ENCODE measurements around the gene TH.

Gene TH

DNA sequence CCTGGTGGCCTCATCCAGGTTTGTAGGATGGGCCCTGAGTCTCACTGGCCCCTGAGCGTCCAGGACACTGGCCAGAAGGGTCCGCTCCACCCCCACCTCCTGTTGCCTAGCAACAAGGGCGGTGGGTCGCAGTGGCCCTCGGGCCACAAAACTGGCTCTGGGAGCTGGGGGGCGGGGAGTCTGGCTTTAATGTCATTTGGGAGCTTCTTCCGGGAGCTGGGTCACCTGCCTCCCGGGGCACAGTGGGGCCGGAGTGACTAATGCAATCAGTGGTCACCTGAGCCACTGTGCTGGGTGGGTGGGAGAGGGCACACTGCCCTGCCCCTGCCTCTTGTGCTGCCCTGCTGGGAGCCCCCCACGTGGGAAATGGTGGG is 2.6 kb downstream of the TH start:
- Histone ChIP-seq H3K27ac (no peak overlapping the region), H3K4me1 (peaks cover 0 to 10% (median 6%) of the 10 kb centered on the region in 4 donors), H3K4me3 (no peak overlapping the region), H3K9me3 (no peaks in the 10 kb centered on the region), H3K27me3 (peaks cover 0 to 92% of the 10 kb centered on the region in 2 donors), H3K36me3 (no peaks in the 10 kb centered on the region)
- TF ChIP-seq, protein P1, sequence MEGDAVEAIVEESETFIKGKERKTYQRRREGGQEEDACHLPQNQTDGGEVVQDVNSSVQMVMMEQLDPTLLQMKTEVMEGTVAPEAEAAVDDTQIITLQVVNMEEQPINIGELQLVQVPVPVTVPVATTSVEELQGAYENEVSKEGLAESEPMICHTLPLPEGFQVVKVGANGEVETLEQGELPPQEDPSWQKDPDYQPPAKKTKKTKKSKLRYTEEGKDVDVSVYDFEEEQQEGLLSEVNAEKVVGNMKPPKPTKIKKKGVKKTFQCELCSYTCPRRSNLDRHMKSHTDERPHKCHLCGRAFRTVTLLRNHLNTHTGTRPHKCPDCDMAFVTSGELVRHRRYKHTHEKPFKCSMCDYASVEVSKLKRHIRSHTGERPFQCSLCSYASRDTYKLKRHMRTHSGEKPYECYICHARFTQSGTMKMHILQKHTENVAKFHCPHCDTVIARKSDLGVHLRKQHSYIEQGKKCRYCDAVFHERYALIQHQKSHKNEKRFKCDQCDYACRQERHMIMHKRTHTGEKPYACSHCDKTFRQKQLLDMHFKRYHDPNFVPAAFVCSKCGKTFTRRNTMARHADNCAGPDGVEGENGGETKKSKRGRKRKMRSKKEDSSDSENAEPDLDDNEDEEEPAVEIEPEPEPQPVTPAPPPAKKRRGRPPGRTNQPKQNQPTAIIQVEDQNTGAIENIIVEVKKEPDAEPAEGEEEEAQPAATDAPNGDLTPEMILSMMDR (IDR thresholded peaks at IDR 0.05), result no peak
- intact Hi-C loops (cut with DNase I; ENCODE audit: low total_unique reads), result no loop called here
- DNase-seq, result no peak

DNA sequence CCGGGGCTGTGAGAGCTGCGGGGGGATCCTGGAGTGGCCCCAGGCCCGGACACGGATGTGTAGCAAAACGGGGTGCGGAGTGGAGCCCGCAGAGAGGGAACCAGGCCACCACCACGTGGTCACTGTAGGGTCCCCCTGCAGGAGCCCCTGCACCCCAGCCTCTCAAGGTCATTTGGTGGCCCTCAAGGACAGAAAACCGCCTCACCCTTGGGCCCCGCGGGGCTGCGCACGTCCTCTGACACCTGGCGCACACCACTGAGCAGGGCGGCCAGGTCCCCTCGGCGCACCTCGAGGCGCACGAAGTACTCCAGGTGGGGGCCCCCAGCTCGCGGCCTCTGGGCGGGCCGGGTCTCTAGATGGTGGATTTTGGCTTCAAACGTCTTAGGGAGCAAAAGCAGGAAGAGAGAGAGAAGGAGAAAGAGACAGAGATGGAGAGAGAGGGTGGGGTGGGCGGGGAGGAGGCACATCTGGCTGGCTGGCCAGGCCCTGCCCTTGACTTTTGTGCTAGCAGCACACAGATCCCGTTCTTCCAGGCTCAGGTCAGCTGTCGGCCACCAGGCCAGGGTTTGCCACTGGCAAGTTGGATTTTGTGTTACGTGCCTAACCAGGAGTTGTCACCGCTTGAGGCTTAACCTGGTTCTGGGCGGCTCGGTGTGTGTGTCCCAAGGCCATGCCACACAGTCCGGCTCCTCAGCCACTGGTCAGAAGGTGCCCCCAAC is 3.2 kb downstream of the TH start:
- Histone ChIP-seq H3K36me3 (no peaks in the 10 kb centered on the region), H3K9me3 (no peaks in the 10 kb centered on the region), H3K27me3 (peaks cover 0 to 92% of the 10 kb centered on the region in 2 donors), H3K4me3 (no peak overlapping the region), H3K27ac (no peak overlapping the region), H3K4me1 (peaks cover 0 to 10% (median 6%) of the 10 kb centered on the region in 4 donors)
- no peak for DNase-seq
- TF ChIP-seq, protein P1 (IDR thresholded peaks at IDR 0.05), result no peak
- intact Hi-C loops (cut with DNase I; ENCODE audit: low total_unique reads), result no loop called here

DNA sequence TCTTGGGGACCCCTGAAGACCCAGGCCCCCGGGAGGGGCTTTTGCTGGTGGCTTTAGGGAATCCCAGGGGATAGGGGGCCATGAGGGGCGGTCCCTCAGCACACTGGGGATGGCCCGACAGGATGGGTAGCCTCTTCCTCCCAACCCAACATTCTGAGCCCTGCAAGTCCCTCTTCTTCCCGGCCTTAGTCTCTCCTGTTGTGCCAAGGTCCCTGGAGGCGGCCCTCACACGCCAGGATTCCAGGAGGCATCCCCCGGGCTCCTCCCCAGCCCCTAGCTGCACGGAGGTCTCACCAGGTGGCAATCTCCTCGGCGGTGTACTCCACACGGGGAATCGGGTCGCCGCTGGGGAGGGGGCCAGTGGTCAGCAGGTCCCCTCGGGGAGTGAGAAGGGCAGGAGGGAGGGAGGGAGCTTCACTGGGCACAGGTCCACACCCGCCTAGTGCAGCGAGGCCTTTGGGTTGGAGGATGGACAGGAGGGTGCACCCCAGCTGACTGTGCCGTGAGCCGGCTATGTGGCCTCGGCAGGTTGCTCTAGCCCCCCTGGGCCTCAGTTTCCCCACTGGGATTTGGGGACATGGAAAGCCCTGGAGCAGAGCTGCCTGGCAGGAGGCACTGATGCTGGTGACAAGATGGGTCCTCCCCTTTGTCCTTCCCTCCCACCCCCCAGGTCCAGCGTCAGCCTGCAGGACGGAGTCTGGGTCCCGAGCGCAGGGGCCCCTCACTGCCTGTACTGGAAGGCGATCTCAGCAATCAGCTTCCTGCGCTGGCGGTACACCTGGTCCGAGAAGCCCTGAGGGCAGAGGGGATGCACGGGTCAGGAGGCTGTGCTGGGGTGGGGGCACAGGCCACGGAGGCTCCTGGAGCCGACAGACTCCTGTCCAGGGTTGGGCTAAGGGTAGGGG is 4.2 kb downstream of the TH start:
- H3K9me3 ChIP-seq, result no peaks in the 10 kb centered on the region
- no peaks in the 10 kb centered on the region for H3K36me3 ChIP-seq
- DNase-seq, result no peak
- H3K27me3 ChIP-seq, result peaks cover 0 to 96% of the 10 kb centered on the region in 2 donors
- TF ChIP-seq, protein P1 (IDR thresholded peaks at IDR 0.05), result no peak
- no peak overlapping the region for H3K27ac ChIP-seq
- no peak overlapping the region for H3K4me3 ChIP-seq
- intact Hi-C loops (cut with DNase I; ENCODE audit: low total_unique reads), result no loop called here
- peaks cover 0 to 10% (median 6%) of the 10 kb centered on the region in 4 donors for H3K4me1 ChIP-seq

DNA sequence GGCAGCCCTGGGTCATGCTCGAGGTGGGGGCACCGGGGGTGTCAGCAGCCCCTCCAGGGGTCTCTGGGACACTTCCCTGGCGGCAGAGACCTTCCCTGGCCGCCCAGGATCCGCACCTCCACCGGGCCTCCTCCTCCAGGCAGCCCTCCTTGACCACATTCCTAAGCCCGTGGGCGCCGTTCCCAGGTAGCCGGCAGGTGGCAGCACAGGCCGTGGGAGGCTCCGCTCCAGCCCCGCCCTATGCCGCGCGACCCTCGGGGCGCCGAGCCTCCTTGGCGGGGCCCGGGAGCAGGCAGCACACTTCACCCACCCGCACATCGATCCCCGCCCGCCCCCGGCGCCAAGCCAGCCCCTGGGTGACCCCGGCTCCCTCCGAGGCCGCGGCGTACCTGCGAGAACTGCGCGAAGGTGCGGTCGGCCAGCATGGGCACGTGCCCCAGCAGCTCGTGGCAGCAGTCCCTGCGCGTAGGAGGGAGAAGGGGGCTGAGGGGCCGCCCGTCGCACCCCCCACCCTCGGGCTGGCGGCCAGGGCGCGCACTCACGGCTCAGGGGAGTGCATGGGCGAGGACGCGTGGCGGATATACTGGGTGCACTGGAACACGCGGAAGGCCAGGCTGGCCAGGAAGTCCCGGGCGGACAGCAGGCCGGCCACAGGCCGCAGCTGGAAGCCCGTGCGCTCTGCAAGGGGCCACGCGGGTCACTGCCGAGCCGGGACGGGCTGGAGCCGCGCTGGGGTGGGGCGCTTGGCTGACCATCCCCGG is 5.3 kb downstream of the TH start:
- no peak overlapping the region for H3K4me3 ChIP-seq
- H3K36me3 ChIP-seq, result no peaks in the 10 kb centered on the region
- no peak for DNase-seq
- intact Hi-C loops (cut with DNase I; ENCODE audit: low total_unique reads), result no loop called here
- H3K4me1 ChIP-seq, result peaks cover 0 to 10% (median 6%) of the 10 kb centered on the region in 4 donors
- H3K9me3 ChIP-seq, result no peaks in the 10 kb centered on the region
- H3K27me3 ChIP-seq, result peaks cover 0 to 92% of the 10 kb centered on the region in 2 donors
- TF ChIP-seq, protein P1 (IDR thresholded peaks at IDR 0.05), result peak in 1 of 2 experiments; percentile 36
- H3K27ac ChIP-seq, result no peak overlapping the region

DNA sequence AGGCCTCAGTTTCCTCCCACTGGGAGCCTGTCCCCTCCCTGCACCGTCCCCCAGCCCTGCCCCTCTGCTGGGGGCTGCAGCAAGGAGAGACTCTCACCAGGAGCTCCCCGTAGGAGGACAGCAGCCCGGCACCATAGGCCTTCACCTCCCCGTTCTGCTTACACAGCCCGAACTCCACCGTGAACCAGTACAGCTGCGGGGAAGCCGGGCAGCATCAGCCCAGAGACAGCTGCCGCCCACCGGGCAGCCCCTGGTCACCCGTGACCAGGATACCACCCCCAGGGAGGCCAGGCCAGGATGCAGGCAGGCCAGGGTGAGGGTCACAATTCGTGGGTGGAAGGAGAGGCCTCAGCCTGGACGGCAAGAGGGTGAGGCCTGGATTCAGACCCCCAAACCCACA is 6.0 kb downstream of the TH start:
- TF ChIP-seq, protein P1 (IDR thresholded peaks at IDR 0.05), result no peak
- Histone ChIP-seq H3K27ac (no peak overlapping the region), H3K36me3 (no peaks in the 10 kb centered on the region), H3K4me3 (no peak overlapping the region), H3K9me3 (no peaks in the 10 kb centered on the region), H3K4me1 (peaks cover 0 to 10% (median 6%) of the 10 kb centered on the region in 4 donors), H3K27me3 (peaks cover 0 to 94% of the 10 kb centered on the region in 2 donors)
- intact Hi-C loops (cut with DNase I; ENCODE audit: low total_unique reads), result no loop called here
- DNase-seq, result no peak
